Measurements from ENCODE around the gene SRGAP3. TPM values are rescaled to one million over a fixed set of nuclear protein-coding genes. Genes with fewer than 3 reads are reported as not detected.
A peak's percentile ranks its signal among the peaks of the same experiment; 100 is the strongest.

Gene SRGAP3
- total RNA-seq, 1 donor from 2014 or later, result 0.99 TPM

DNA sequence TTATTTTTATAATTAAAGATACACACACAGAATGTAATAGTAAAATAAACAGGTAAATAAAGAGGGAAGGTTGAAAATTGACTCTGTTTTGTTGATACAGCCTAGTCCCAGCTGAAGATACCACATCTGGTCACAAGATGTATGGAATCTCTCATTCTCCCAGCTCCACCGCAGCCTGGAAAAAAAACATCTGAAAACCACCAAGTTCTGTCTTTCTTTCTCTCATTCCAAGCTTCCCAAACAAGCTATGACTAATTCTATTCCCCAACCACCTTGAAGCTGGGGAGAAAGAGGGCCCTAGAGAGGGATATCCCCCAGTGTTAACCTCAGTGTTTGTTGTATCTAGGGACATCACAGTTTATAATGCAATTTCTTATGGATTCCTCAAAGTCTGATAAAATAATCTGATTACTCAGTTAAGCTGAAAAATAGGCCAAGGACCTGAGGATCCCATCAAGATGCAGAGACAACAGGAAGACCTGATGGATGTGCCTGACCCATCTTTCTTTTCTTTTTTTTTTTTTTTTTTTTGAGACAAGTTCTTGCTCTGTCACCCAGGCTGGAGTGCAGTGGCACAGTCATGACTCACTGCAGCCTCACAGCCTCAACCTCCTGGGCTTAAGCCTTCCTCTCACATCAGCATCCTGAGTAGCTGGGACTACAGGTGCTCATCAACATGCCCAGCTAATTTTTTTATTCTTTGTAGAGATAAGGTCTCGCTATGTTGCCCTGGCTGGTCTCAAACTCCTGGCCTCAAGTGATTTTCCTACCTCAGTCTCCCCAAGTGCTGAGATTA is 38.1 kb downstream of the SRGAP3 start:
- DNase-seq (ENCODE audit: low spot score), result no peak

DNA sequence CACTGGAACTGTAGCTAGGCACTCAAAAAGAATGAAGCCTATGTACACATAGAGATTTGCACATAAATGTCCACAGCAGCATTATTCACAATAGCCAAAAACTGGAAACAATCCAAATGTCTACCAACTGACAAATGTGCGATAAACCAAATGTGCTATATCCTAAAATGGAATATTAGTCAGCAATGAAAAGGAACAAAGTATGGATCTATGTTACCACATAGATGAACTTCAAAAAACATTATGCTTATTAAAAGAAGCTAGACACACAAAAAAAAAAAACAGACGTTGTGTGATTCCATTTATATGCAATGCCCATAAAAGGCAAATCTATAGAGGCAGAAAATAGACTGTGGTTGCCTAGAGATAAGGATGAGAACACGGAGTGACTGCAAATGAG is 39.7 kb downstream of the SRGAP3 start:
- no peaks in the 10 kb centered on the region for H3K9me3 Mint-ChIP-seq (ENCODE audit: low read depth)

More for the DNA sequence above, 38.1 kb downstream of the SRGAP3 start:
- no peaks in the 10 kb centered on the region for H3K36me3 Mint-ChIP-seq (ENCODE audit: low read depth)
- peak overlapping the region; percentile 19 for H3K27ac Mint-ChIP-seq (ENCODE audit: unreplicated experiment)
- H3K9me3 Mint-ChIP-seq (ENCODE audit: low read depth), result no peaks in the 10 kb centered on the region
- TF ChIP-seq, protein P1, sequence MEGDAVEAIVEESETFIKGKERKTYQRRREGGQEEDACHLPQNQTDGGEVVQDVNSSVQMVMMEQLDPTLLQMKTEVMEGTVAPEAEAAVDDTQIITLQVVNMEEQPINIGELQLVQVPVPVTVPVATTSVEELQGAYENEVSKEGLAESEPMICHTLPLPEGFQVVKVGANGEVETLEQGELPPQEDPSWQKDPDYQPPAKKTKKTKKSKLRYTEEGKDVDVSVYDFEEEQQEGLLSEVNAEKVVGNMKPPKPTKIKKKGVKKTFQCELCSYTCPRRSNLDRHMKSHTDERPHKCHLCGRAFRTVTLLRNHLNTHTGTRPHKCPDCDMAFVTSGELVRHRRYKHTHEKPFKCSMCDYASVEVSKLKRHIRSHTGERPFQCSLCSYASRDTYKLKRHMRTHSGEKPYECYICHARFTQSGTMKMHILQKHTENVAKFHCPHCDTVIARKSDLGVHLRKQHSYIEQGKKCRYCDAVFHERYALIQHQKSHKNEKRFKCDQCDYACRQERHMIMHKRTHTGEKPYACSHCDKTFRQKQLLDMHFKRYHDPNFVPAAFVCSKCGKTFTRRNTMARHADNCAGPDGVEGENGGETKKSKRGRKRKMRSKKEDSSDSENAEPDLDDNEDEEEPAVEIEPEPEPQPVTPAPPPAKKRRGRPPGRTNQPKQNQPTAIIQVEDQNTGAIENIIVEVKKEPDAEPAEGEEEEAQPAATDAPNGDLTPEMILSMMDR (IDR thresholded peaks at IDR 0.05), result no peak
- peaks cover 16% of the 10 kb centered on the region for H3K4me1 Mint-ChIP-seq (ENCODE audit: low read depth)
- peaks cover 4% of the 10 kb centered on the region for H3K27me3 Mint-ChIP-seq (ENCODE audit: low read depth)
- no peak overlapping the region for H3K4me3 Mint-ChIP-seq (ENCODE audit: unreplicated experiment)

DNA sequence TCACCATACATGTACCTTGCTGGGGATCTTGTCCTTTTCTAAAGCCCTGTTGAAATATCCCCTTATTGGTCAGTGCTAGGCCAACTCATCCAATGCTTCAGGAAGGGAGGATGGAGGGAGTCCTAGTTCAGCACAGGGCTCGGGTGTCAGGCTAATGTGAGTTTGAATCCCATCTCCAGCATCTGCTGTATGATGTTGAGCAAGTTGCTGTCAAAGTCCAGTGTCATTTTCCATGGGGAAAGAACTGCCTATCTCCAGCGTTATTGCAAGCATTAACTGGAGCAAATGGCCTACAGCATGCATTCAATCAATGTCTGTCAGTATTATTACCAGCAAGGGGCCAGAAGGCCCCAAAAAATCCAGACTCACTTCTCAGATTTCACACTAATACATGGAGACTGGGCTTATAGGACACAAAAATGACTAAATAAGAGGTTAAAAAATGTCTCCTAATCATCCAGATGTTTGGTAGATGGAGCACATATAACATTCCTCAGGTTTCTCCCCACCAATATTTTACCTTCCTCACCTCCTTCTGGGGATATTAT is 40.8 kb downstream of the SRGAP3 start:
- peaks cover 4% of the 10 kb centered on the region for H3K27me3 Mint-ChIP-seq (ENCODE audit: low read depth)
- H3K36me3 Mint-ChIP-seq (ENCODE audit: low read depth), result no peaks in the 10 kb centered on the region
- H3K4me3 Mint-ChIP-seq (ENCODE audit: unreplicated experiment), result no peak overlapping the region
- TF ChIP-seq, protein P1 (IDR thresholded peaks at IDR 0.05), result no peak
- H3K9me3 Mint-ChIP-seq (ENCODE audit: low read depth), result no peaks in the 10 kb centered on the region
- H3K4me1 Mint-ChIP-seq (ENCODE audit: low read depth), result peaks cover 7% of the 10 kb centered on the region
- DNase-seq (ENCODE audit: low spot score), result no peak
- H3K27ac Mint-ChIP-seq (ENCODE audit: unreplicated experiment), result no peak overlapping the region

More for the DNA sequence above, 39.7 kb downstream of the SRGAP3 start:
- Mint-ChIP-seq H3K27ac (ENCODE audit: unreplicated experiment) (no peak overlapping the region), H3K4me1 (ENCODE audit: low read depth) (peaks cover 13% of the 10 kb centered on the region), H3K4me3 (ENCODE audit: unreplicated experiment) (no peak overlapping the region), H3K36me3 (ENCODE audit: low read depth) (no peaks in the 10 kb centered on the region), H3K27me3 (ENCODE audit: low read depth) (peaks cover 4% of the 10 kb centered on the region)
- DNase-seq (ENCODE audit: low spot score), result no peak
- TF ChIP-seq, protein P1 (IDR thresholded peaks at IDR 0.05), result no peak

DNA sequence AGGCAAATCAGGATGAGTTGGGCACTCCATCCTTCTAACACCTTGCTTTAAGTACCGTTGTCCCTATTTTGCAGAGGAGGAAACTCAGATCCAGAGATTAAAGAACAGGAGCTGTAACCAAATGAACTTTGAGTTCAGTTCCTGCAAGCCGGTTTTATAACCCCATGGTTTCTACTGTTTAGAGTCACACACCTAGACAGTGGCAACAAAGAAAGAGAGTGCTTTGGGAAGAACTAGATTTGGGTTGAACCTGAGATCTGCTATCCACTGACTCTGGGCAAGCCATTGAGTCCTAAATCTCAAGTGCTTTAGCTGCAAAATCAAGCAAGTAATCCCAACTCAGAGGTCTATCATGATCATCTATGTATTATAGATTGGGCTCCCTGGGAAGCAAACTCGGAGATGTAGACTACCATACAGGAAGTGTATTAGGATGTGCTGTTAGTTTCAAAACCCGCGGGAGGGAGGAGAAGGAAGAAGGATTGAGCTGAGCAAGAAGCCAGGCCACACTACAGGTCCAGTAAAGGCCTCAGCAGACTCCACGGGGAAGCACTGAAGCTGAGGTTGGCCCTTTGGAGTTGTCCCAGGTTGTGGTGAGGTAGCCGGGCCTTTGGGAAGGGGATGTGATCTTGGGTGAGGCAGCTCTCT is 42.2 kb downstream of the SRGAP3 start:
- Mint-ChIP-seq H3K4me3 (ENCODE audit: unreplicated experiment) (no peak overlapping the region), H3K9me3 (ENCODE audit: low read depth) (no peaks in the 10 kb centered on the region), H3K27ac (ENCODE audit: unreplicated experiment) (no peak overlapping the region)

DNA sequence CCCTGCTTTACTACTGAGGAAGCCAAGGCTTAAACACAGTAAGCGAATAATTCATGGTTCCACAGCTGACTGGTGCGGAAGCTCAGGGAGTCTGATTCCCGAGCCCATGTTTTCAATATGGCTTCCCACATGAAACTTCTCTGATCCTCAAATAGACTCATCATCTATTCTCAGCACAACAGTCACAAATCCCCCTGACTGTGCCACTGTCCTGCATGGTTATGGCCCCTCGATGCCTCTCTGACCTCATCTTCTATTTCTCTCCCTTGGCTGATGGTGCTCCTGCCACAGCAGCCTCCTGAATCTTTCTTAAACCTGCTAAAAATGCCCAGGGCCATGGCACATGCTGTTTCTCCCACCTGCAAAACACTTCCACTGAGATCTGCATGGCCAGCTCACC is 43.2 kb downstream of the SRGAP3 start:
- TF ChIP-seq, protein P1 (IDR thresholded peaks at IDR 0.05), result no peak
- Mint-ChIP-seq H3K4me1 (ENCODE audit: low read depth) (peaks cover 5% of the 10 kb centered on the region), H3K36me3 (ENCODE audit: low read depth) (no peaks in the 10 kb centered on the region), H3K4me3 (ENCODE audit: unreplicated experiment) (no peak overlapping the region), H3K27ac (ENCODE audit: unreplicated experiment) (no peak overlapping the region), H3K9me3 (ENCODE audit: low read depth) (no peaks in the 10 kb centered on the region), H3K27me3 (ENCODE audit: low read depth) (peaks cover 17% of the 10 kb centered on the region)
- DNase-seq (ENCODE audit: low spot score), result no peak

More for the DNA sequence above, 42.2 kb downstream of the SRGAP3 start:
- peaks cover 7% of the 10 kb centered on the region for H3K4me1 Mint-ChIP-seq (ENCODE audit: low read depth)
- peaks cover 13% of the 10 kb centered on the region for H3K27me3 Mint-ChIP-seq (ENCODE audit: low read depth)
- H3K36me3 Mint-ChIP-seq (ENCODE audit: low read depth), result no peaks in the 10 kb centered on the region
- DNase-seq (ENCODE audit: low spot score), result no peak
- TF ChIP-seq, protein P1 (IDR thresholded peaks at IDR 0.05), result no peak
